Measurements from ENCODE around the gene OR1J2.
A peak's percentile ranks its signal among the peaks of the same experiment; 100 is the strongest.

DNA sequence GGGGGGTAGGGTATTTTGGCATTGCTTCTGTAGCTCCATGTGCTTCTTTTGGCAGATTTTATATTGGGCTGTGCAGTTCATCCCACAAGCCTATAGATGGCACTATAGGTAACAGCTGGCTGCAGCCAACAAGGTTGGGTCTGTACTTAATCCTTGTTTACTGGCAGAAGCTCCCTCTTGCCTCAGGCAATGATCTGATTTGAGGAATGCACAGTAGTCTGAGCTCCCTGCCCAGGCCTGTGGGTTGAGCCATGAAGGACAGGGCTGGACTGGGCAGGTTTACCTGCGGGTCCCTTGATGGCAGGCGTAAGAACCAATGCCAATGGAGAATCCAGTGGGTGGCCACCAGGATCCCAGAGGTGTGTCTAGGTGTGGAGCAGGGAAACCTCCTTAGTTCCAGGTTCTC, 11.7 kb upstream of the OR1J2 start:
- TF ChIP-seq, protein P1, sequence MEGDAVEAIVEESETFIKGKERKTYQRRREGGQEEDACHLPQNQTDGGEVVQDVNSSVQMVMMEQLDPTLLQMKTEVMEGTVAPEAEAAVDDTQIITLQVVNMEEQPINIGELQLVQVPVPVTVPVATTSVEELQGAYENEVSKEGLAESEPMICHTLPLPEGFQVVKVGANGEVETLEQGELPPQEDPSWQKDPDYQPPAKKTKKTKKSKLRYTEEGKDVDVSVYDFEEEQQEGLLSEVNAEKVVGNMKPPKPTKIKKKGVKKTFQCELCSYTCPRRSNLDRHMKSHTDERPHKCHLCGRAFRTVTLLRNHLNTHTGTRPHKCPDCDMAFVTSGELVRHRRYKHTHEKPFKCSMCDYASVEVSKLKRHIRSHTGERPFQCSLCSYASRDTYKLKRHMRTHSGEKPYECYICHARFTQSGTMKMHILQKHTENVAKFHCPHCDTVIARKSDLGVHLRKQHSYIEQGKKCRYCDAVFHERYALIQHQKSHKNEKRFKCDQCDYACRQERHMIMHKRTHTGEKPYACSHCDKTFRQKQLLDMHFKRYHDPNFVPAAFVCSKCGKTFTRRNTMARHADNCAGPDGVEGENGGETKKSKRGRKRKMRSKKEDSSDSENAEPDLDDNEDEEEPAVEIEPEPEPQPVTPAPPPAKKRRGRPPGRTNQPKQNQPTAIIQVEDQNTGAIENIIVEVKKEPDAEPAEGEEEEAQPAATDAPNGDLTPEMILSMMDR (conservative IDR thresholded peaks at IDR 0.05; ENCODE audit: low read depth, low read length): peak; percentile 88
- TF ChIP-seq EZH2 (IDR thresholded peaks at IDR 0.05; ENCODE audit: borderline replicate concordance, low read depth, low read length, poor library complexity, severe bottlenecking): no peak
